C4-2B (cell line): ENCODE data around the gene MAN1A1.

Experiments
- CTCF ChIP-seq: fragments of 450-650 bp; conservative IDR thresholded peaks from 2 replicates; pipeline ENCODE4 v1.5.1; 2017; ENCODE audit warnings: mild to moderate bottlenecking
- ZFX ChIP-seq: fragments of 450-650 bp; IDR thresholded peaks from 2 replicates; pipeline ENCODE4 v1.6.1; 2017

GRCh38 chr6:119186490-119186889 is 163.1 kb downstream of the MAN1A1 start:
- TF ChIP-seq CTCF (no peak), ZFX (no peak)
